Stimulated activated CD8-positive, alpha-beta memory T cell treated with anti-CD3 and anti-CD28 coated beads, Interleukin-2, amount 100 ng/mL, for 1 hour (primary cell): ENCODE data around the gene XRRA1.
"Not testable (repeated sequence)": the region's sequence is repeated elsewhere in the genome, so short reads cannot be mapped to it uniquely, and the experiment has no call there.

ENCODE experiments used
- DNase-seq, 2 donors: peaks; one replicate each; pipeline ENCODE4 v3.0.0-alpha.2; 2020; ENCODE audit warnings: low read depth in 2 of 2

Gene XRRA1

DNA sequence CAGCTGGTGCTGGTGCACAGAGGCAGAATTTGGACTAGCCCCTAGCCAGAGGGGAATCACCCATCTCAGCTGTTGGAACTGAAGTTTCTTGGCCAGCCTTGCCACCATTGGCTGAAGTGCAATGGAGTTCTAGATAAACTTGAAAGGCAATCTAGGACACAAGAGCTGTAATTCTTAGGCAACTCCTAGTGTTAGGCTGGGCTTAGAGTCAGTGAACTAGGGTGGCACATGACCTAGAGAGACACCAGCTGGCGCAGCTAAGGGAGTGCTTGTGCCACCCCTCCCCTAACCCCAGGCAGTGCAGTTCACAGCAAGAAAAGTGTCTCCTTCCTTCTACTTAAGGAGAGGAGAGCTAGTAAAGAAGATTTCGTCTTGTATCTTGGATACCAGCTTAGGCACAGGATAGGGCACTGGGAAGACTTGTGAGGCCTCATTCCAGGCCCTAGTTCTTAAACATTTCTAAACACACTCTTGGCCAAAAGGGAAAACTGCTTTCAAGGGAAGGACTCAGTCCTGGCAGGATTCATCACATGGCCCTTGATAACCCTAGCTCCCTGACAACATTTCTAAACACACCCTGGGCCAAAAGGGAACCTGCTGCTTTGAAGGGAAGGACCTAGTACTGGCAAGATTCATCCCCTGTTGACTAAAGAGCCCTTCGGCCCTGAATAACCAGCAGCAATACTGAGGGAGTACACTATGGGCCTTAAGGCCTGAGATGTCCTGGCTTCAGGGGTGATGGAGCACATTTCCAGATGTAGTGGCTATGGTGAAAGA is 53.4 kb downstream of the XRRA1 start:
- DNase-seq = no peak

DNA sequence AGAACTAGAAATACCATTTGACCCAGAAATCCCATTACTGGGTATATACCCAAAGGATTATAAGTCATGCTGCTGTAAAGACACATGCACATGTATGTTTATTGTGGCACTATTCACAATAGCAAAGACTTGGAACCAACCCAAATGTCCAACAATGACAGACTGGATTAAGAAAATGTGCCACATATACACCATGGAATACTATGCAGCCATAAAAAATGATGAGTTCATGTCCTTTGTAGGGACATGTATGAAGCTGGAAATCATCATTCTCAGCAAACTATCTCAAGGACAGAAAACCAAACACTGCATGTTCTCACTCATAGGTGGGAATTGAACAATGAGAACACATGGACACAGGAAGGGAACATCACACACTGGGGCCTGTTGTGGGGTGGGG is 55.9 kb downstream of the XRRA1 start:
- not testable (repeated sequence) for DNase-seq

- no peak for DNase-seq
Measured at GRCh38 chr11:74877132-74877531, 71.8 kb downstream of the XRRA1 start.

- no peak for DNase-seq
Measured at GRCh38 chr11:74871037-74871436, 77.9 kb downstream of the XRRA1 start.

DNA sequence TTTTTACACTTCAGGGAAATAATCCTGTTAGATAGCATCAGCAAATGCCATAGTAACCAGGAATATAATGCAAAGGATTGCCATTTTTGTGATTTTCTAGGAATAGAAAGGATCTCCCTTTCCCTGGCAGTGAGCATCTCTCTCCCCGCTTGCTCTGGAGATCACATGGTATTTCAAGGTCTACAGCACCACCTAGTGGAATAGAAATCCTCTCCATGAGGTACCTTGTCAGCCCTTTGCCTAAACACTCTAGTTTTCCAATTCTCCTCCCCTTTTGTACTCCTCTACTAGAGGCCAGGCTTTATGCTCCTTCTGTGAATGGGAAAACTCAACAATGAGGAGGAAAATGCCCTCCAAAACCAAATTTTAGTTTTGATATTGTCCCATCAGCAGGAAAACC is 78.4 kb downstream of the XRRA1 start:
- DNase-seq = no peak

GRCh38 chr11:74866557-74866956 is 82.3 kb downstream of the XRRA1 start:
- no peak for DNase-seq

DNA sequence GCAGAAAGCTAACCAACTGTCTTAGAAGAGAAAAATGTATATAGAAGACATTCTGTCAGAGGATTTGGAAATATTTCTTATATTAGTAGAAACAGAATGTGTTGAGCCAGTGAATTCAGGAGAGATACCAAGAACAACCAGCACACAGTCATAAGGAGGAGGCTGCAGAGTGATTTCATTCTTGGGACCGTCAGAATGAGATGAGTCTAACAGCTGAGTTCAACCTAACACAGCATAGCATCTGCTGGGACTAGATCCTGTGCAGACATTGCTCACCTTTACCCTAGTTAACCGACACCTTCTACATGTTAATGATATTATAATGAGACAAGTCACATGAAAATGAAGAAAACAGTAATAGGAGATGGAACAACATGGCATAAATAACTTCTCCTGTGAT is 85.5 kb downstream of the XRRA1 start:
- no peak for DNase-seq

DNA sequence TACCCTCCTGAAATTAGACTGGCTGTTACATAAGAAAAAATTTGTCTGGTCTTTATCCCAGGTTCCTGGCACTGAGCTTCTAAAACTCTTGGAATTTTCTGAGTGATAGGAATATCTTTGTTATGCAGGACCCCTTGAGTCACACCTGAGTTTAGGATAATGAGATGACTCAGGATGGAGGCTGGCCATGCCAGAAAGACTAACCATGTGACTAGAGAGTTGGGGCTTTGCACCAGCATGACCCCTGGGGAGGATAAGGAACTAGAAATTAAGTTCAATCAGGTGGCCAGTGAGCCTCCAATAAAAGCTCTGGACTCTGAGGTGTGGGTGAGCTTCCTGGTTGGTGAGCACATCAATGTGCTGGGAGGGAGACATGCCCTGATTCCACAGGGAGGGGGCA is 88.1 kb downstream of the XRRA1 start:
- DNase-seq = no peak

- DNase-seq = no peak
Measured at GRCh38 chr11:74853223-74853622, 95.7 kb downstream of the XRRA1 start.

DNA sequence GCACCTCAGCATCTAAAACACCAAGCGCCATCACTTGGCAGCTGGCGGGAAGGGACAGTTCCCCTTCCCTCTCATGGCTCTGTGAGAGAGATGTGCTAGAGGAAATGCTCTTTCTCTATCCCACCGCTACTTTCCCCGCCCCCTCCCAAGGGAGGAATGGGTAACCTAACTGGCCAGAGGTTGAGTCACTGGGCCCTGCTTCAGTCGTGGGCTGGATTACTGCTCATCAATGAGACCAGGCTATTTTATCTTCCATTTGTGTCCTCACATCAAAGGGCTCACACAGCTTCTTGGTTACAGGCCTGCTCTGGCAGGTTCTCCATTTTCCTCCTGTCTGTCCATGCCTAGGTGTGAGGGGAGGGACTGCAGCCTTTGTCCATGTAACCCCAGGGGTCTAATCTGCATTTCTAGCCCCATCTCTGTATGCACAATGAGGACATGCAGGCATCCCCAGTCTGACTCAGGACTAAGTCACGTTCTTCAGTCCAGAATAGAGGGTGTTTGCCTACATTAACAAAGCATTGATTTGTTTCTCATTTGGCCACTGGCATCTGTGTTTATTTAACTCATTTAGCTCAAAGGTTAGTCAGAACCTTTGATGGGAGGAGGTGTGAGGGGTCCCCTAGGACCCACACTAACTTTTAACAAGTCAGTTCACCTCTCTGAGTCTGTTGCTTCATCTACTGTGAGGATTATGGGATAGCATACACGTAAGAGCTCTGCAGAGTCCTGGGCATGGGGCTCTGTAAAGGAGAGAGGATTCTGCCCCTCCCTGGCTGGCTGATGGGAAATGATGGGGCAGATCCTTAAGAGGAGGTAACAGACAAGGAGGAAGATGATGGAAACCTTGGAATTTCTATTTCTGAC is 99.1 kb downstream of the XRRA1 start:
- DNase-seq = no peak

DNA sequence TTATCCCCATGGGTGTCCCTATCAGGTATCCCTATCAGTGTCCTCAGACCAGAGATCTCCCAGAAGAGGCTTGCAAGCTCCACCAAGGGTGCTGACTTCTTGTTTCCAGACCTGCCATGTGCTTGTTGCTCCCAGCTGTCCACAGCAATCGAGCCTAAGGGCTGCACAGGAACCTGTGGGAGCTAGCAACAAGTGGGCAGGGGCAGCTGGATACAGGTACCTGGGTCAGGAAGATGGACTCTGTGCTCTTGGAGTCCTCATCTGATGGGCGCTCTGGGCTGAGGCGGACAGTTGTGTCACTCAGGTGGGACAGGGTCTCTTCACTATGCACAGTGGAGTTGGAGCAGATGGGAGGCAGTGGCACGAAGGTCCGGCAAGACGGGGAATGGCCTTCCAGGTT is 101.0 kb downstream of the XRRA1 start:
- no peak for DNase-seq

- DNase-seq = no peak
Measured at GRCh38 chr11:74847395-74847794, 101.5 kb downstream of the XRRA1 start.

DNA sequence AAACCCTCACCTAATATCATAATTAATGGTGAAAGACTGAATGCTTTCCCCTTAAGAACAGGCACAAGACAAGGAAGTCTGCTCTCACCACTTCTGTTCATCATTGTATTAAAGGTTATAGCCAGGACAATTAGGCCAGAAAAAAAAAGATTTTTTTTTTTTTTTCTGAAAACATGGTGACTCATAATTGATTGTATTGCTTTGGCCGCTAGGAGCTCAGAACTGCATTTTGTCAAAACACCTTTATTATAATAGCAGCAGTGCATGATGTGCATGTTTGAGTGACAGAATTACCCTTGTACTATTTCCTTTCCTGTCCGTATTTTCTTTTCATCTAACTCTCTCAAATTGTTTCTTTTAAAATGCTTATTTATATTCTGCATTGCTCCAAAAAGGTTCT is 102.1 kb downstream of the XRRA1 start:
- DNase-seq = no peak

DNA sequence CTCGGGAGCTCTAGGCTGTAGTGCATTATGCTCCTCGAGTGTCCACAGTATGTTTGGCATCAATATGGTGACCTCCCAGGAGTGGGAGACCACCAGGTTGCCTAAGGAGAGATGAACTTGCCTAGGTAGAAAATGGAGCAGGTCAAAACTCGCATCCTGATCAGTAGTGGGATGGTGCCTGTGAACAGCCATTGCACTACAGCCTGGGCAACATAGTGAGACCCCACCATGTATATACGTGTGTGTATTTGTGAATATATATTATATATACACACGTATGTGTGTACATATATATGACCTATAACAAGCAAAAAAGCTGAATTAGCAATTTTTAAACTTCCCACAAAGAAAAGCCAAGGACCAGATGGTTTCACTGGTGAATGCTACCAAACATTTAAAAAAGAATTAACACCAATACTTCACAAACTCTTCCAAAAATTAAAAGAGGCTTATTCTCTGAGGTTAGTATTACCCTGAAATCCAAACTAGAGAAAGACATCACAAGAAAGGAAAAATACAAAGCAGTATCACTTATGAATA is 102.8 kb downstream of the XRRA1 start:
- DNase-seq = no peak

DNA sequence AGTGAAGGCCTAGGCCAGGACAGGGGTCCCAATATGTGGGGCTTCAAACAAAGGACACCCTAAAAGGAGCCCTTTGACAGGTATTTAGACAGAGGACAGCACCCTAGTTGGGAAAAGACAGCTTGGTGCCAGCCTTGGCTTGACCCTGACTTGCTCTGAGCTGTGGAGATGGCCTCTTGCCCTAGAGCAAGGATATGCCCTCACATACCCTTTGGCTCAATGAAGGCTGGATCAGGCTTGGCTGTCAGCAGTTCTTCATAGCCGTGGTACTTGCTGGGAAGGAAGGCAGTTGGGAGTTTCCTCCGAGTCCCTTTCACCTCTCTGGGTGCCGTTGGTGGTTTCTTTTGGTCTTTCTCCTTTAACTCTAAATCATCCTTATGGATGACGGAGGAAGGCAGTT is 104.0 kb downstream of the XRRA1 start:
- DNase-seq = no peak

DNA sequence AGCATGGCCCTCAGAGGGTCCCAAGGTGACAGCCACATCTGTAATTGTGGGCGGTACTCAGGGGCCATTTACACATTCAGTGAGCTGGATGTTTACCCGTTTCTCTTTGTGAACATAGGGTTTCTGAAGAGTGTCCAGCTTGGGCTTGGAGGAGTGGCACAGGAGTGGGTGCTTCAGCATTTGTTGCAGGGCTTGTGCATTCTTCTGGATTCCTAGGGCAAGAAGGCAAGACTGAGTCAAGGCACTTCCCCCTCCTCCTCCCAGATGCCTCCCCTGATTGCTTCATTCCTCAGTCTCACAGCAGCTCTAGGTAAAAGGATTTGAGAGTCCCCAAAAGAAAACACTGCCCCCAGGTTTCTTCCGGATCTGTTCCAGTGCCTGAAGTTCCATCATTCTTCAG is 104.8 kb downstream of the XRRA1 start:
- no peak for DNase-seq

DNA sequence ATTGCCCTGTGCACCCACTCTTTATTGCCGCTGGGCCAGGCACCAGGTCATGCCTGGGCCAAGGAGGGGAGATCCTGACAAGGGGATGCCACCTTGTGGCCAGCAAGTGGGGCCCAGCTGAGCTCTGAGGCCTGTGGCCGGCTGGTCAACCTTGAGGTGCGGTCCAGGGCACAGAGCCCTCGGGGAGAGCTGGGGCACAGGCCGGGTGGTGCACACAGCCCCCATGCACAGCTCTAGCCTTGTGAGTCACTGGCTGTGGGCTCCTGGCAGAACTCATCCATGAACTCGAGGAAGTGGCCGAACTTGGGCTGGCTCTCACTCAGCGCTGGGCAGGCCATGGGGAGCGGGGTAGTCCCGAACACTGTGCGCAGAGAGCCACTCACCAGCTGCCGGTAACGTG is 105.9 kb downstream of the XRRA1 start:
- DNase-seq = no peak

DNA sequence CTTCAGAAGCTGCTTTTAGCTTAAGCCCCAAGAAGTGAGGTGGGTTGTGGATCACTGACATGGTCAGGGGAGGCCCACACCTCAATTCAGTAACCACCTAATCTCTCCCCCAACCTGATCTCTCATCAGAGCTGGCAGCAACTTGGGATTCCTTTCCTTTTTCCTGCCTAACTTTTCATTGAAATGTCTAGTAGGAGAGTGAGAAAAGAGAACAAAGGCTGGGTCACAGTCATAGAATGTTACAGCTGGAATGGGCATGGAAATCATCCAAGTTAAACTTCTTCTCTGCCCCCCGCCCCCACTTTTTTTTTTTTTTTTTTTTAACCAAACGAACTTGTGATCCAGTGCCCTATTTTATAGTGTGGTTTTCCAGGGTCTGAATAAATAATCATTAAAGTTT is 108.4 kb downstream of the XRRA1 start:
- no peak for DNase-seq

DNA sequence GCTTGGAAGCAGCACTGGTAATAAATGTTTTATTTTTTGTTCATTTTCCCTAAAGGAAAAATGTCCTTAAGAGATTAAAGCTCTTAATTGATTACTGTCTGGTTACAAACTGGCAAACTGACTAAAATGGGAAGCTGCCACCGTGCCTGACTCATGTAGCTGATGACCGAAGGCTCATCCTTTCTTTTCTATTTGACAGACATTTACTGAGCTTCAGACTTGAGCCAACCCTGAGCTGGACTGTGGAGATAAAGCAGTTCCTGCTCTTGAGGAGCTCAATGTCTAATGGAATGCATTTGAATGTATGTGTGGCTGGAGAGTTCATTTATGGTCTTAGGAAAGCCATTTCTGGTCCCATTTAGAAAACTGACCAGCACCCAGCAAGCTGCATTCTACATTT is 108.9 kb downstream of the XRRA1 start:
- no peak for DNase-seq

GRCh38 chr11:74839446-74839845 is 109.4 kb downstream of the XRRA1 start:
- no peak for DNase-seq

DNA sequence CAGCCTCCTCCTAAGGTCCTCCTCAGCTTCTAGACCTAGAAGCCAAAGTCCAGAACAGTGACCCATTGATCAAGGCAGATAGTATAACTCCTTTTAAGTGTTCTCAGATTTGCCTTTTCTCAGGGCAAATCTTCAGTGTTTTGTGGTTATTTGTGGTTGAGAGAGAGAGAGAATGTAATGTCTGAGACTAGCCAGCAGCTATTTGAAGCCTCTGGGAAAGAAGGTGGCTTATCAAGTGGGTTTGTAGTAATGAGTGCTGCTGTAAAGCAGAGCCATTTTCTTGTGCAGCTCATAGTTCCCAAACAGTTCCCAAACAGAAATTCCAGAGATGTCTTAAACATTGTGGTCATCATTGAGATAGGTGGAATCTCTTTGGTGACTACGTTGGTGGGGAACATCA is 110.7 kb downstream of the XRRA1 start:
- DNase-seq = no peak

- DNase-seq = no peak
Measured at GRCh38 chr11:74837191-74837590, 111.7 kb downstream of the XRRA1 start.

- DNase-seq = no peak
Measured at GRCh38 chr11:74826901-74827300, 122.0 kb downstream of the XRRA1 start.
